Smooth muscle cell (in vitro differentiated cells): Measurements from ENCODE around the gene MSMB. TPM values are rescaled to one million over a fixed set of nuclear protein-coding genes. Genes with fewer than 3 reads are reported as not detected.
"Not testable (repeated sequence)": the region's sequence is repeated elsewhere in the genome, so short reads cannot be mapped to it uniquely, and the experiment has no call there.

Source experiments
- DNase-seq: peaks from one replicate; lab custom pipeline; 2025; ENCODE audit not compliant: unreplicated experiment; lab: John Stamatoyannopoulos, UW
- H2AFZ ChIP-seq: fragments of 200-600 bp; sonication (generic); 2 replicates; pipeline ENCODE4 v1.6.0; 2016; ENCODE audit warnings: antibody characterized with exemption, low read depth, mild to moderate bottlenecking
- H3F3A ChIP-seq: fragments of 200-600 bp; sonication (generic); 2 replicates; pipeline ENCODE4 v1.6.0; 2017; ENCODE audit warnings: antibody characterized with exemption, low read depth
- H3K27ac ChIP-seq: fragments of 200-600 bp; sonication (generic); 2 replicates; pipeline ENCODE4 v1.5.1; 2016; ENCODE audit warnings: low read depth, mild to moderate bottlenecking
- H3K27me3 ChIP-seq: fragments of 200-600 bp; sonication (generic); 2 replicates; pipeline ENCODE4 v1.6.1; 2016; ENCODE audit warnings: low read depth, mild to moderate bottlenecking
- H3K36me3 ChIP-seq: fragments of 200-600 bp; sonication (generic); 2 replicates; pipeline ENCODE4 v1.5.1; 2016; ENCODE audit warnings: low read depth
- H3K4me1 ChIP-seq: fragments of 200-600 bp; sonication (generic); 2 replicates; pipeline ENCODE4 v1.5.1; 2016; ENCODE audit warnings: low read depth
- H3K4me2 ChIP-seq: fragments of 200-600 bp; sonication (generic); 2 replicates; pipeline ENCODE4 v1.6.0; 2016; ENCODE audit warnings: mild to moderate bottlenecking
- H3K4me3 ChIP-seq: fragments of 200-600 bp; sonication (generic); 2 replicates; pipeline ENCODE4 v1.5.1; 2016; ENCODE audit warnings: mild to moderate bottlenecking
- H3K79me2 ChIP-seq: fragments of 200-600 bp; sonication (generic); 2 replicates; pipeline ENCODE4 v1.6.0; 2016; ENCODE audit warnings: low read depth, mild to moderate bottlenecking
- H3K9ac ChIP-seq: fragments of 200-600 bp; sonication (generic); 2 replicates; pipeline ENCODE4 v1.6.0; 2016; ENCODE audit warnings: low read depth
- H3K9me3 ChIP-seq: fragments of 200-600 bp; sonication (generic); replicated peaks from 2 replicates; pipeline ENCODE4 v1.5.1; 2016; ENCODE audit warnings: low read depth
- H4K20me1 ChIP-seq: fragments of 200-600 bp; sonication (generic); 2 replicates; pipeline ENCODE4 v1.6.0; 2016; ENCODE audit warnings: low read depth
- WGBS: methylation state at CpG from one replicate; pipeline ENCODE4 v1.1.7; 2016; ENCODE audit warnings: low lambda C conversion rate; 5-methylcytosine and 5-hydroxymethylcytosine counted together
- polyA plus RNA-seq: library from polyadenylated mRNA; unstranded; fragments of >200 nt; fragmentation: Nextera tagmentation; extraction: Ambion mirVana; gene quantifications from 2 replicates; pipeline ENCODE4 v1.2.1, GENCODE V29; 2016
- total RNA-seq: library from RNA; depleted of rRNA; stranded (reverse); fragments of >200 nt; gene quantifications from 2 replicates; pipeline ENCODE4 v1.2.3, GENCODE V29; 2014
- TF ChIP-seq, protein P1 (sequence below): fragments of 200-600 bp; sonication (generic); IDR thresholded peaks from 2 replicates; pipeline ENCODE4 v1.5.1; 2017; ENCODE audit warnings: borderline replicate concordance, mild to moderate bottlenecking, antibody characterized with exemption; ENCODE audit not compliant: insufficient read depth, poor library complexity, severe bottlenecking

Gene MSMB
- total and polyA plus RNA-seq, 2 experiments from 2014 or later = 0.50 TPM; not detected in 1

- Histone ChIP-seq H2AFZ (no peak overlapping the region), H3K36me3 (no peaks in the 10 kb centered on the region), H3K79me2 (no peaks in the 10 kb centered on the region), H3K9ac (no peak overlapping the region), H3K4me3 (no peak overlapping the region), H3K4me2 (no peak overlapping the region), H3K9me3 (no peaks in the 10 kb centered on the region), H3K27ac (no peak overlapping the region), H3K27me3 (no peaks in the 10 kb centered on the region), H4K20me1 (no peaks in the 10 kb centered on the region), H3F3A (peaks cover 12% of the 10 kb centered on the region), H3K4me1 (peaks cover 12% of the 10 kb centered on the region)
- TF ChIP-seq, protein P1, sequence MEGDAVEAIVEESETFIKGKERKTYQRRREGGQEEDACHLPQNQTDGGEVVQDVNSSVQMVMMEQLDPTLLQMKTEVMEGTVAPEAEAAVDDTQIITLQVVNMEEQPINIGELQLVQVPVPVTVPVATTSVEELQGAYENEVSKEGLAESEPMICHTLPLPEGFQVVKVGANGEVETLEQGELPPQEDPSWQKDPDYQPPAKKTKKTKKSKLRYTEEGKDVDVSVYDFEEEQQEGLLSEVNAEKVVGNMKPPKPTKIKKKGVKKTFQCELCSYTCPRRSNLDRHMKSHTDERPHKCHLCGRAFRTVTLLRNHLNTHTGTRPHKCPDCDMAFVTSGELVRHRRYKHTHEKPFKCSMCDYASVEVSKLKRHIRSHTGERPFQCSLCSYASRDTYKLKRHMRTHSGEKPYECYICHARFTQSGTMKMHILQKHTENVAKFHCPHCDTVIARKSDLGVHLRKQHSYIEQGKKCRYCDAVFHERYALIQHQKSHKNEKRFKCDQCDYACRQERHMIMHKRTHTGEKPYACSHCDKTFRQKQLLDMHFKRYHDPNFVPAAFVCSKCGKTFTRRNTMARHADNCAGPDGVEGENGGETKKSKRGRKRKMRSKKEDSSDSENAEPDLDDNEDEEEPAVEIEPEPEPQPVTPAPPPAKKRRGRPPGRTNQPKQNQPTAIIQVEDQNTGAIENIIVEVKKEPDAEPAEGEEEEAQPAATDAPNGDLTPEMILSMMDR = no peak
- 96% methylated on average over 10 of the region's 10 CpGs for WGBS
- no peak for DNase-seq
Observed at GRCh38 chr10:46090258-46090812, 44.3 kb upstream of the MSMB start.

DNA sequence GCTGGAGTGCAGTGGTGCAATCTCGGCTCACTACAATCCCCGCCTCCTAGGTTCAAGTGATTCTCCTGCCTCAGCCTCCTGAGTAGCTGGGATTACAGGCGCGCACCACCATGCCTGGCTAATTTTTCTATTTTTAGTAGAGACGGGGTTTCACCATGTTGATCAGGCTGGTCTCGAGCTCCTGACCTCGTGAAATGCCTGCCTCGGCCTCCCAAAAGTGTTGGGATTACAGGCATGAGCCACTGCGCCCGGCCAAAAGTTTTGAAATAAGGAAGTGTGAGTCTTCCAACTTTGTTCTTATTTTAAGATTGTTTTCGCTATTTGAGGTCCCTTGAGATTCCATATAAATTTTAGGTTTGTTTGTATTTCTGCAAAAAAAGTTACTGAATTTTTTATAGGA, 41.3 kb upstream of the MSMB start:
- not testable (repeated sequence) for H3K27ac ChIP-seq, H3K79me2 ChIP-seq, H3K9ac ChIP-seq, H2AFZ ChIP-seq, H3K4me1 ChIP-seq, H3F3A ChIP-seq, DNase-seq, H3K9me3 ChIP-seq, H3K4me3 ChIP-seq, H3K27me3 ChIP-seq, H3K4me2 ChIP-seq, H3K36me3 ChIP-seq, H4K20me1 ChIP-seq
- WGBS = 98% methylated on average over 11 of the region's 11 CpGs

DNA sequence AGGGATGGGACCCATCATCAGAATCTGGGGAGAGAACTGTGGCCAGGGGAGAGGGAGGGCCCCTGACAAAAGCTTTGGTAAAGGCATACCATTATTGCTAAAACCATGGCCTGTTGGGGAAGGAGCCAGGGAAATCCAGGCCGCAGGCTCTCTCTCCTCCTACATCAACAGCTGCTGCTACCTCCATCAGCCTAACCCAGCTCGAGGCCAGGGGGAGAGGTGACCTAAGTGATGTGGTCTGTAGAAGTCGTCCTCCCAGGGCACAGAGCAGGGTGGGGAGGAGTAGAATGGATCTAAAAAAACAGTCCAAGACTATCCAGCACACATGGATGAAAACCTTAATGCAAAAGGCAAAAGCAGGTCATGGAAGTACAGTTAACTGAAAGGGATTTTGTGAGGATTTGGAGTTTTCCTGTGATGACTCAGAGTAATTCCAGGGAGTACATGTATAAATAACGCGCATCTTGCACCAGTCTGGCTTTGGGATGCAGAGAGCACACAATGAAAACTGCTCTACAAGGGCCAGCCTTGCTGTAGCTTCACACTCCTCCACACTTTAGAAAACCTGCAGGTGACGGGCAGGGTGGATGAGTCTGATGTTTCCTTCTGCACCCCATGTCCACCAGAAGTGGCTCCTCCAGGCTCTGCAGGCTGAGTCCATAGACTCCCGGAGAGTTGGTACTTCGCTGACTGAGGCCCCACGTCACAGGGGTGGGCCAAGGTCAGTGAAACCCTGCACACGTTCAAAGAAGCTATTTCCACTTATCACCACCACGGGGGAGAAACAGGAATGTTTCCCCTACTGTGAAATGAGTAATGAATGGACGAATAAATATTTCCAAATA, 38.5 kb upstream of the MSMB start:
- Histone ChIP-seq H3K27me3 (no peaks in the 10 kb centered on the region), H3K4me1 (no peaks in the 10 kb centered on the region), H3K9ac (no peak overlapping the region), H3F3A (peaks cover 8% of the 10 kb centered on the region), H3K27ac (peak overlapping the region; percentile 53), H3K4me3 (no peak overlapping the region), H3K4me2 (peak overlapping the region; percentile 39), H3K9me3 (no peaks in the 10 kb centered on the region), H3K36me3 (no peaks in the 10 kb centered on the region), H4K20me1 (no peaks in the 10 kb centered on the region), H2AFZ (no peak overlapping the region), H3K79me2 (no peaks in the 10 kb centered on the region)
- TF ChIP-seq, protein P1 = no peak
- no peak for DNase-seq
- 41% methylated on average over 12 of the region's 12 CpGs for WGBS

- Histone ChIP-seq H3K79me2 (no peaks in the 10 kb centered on the region), H3K4me1 (no peaks in the 10 kb centered on the region), H3F3A (peaks cover 8% of the 10 kb centered on the region), H2AFZ (no peak overlapping the region), H4K20me1 (no peaks in the 10 kb centered on the region), H3K4me2 (no peak overlapping the region), H3K36me3 (no peaks in the 10 kb centered on the region), H3K4me3 (no peak overlapping the region), H3K27me3 (no peaks in the 10 kb centered on the region), H3K9me3 (no peaks in the 10 kb centered on the region), H3K27ac (no peak overlapping the region), H3K9ac (no peak overlapping the region)
- no peak for DNase-seq
- 73% methylated on average over 2 of the region's 2 CpGs for WGBS
- TF ChIP-seq, protein P1 = no peak
Observed at GRCh38 chr10:46080886-46081285, 34.8 kb upstream of the MSMB start.
